Adrenal gland (tissue), 5 donors: ENCODE measurements around the gene ZDHHC7.

Experiments used
- CTCF ChIP-seq, 6 experiments: fragments of 450-650 bp in 4 of 6; fragments of 200-600 bp in 2 of 6; sonication (generic) in 1 of 6; IDR thresholded peaks; 1 replicate in 5 of 6; 2 replicates in 1 of 6; pipeline versions ENCODE4 v1.5.1 to v1.8.0; 2016 to 2021; ENCODE audit warnings: antibody characterized with exemption in 6 of 6, mild to moderate bottlenecking in 2 of 6, moderate library complexity in 1 of 6
- POLR2A ChIP-seq, 2 donors: fragments of 450-650 bp; IDR thresholded peaks; one replicate each; pipeline ENCODE4 v1.6.1; 2017; ENCODE audit warnings: antibody characterized with exemption in 2 of 2, mild to moderate bottlenecking in 2 of 2, moderate library complexity in 1 of 2
- donor health status: DM: no; HTN: no; CAD: no.

- no peak for TF ChIP-seq CTCF (IDR thresholded peaks at IDR 0.05)
- TF ChIP-seq POLR2A (IDR thresholded peaks at IDR 0.05), result no peak
Observed at GRCh38 chr16:84993926-84994325, 17.4 kb downstream of the ZDHHC7 start.
